ENCODE measurements around the gene LYRM4.
A peak's percentile ranks its signal among the peaks of the same experiment; 100 is the strongest.

Gene LYRM4

GRCh38 chr6:5135788-5136376 lies 124.9 kb downstream of the LYRM4 start:
- Histone ChIP-seq H3K4me3 (ENCODE audit: low read depth, low read length) (no peak overlapping the region), H3K27me3 (ENCODE audit: insufficient read depth, low read length) (no peaks in the 10 kb centered on the region), H3K36me3 (ENCODE audit: insufficient read depth, low read length) (no peaks in the 10 kb centered on the region), H3K27ac (ENCODE audit: low read depth, low read length) (no peak overlapping the region), H3K79me2 (ENCODE audit: control insufficient read depth, insufficient read depth, low read length, unreplicated experiment) (no peaks in the 10 kb centered on the region), H3K4me1 (ENCODE audit: control insufficient read depth, insufficient read depth, low read length, unreplicated experiment) (peaks cover 4% of the 10 kb centered on the region), H2AFZ (ENCODE audit: low read length, unreplicated experiment) (no peak overlapping the region)

- no peak overlapping the region for H3K27ac ChIP-seq (ENCODE audit: low read depth, low read length)
- peaks cover 4% of the 10 kb centered on the region for H3K4me1 ChIP-seq (ENCODE audit: control insufficient read depth, insufficient read depth, low read length, unreplicated experiment)
- no peak overlapping the region for H2AFZ ChIP-seq (ENCODE audit: low read length, unreplicated experiment)
- no peaks in the 10 kb centered on the region for H3K79me2 ChIP-seq (ENCODE audit: control insufficient read depth, insufficient read depth, low read length, unreplicated experiment)
- H3K27me3 ChIP-seq (ENCODE audit: insufficient read depth, low read length) = no peaks in the 10 kb centered on the region
- no peak overlapping the region for H3K4me3 ChIP-seq (ENCODE audit: low read depth, low read length)
- H3K36me3 ChIP-seq (ENCODE audit: insufficient read depth, low read length) = no peaks in the 10 kb centered on the region
Observed at GRCh38 chr6:5133943-5134342, 126.8 kb downstream of the LYRM4 start.

- Histone ChIP-seq H3K27ac (ENCODE audit: low read depth, low read length) (peak overlapping the region; percentile 61; the same call in 1 of the 2 replicates), H3K79me2 (ENCODE audit: control insufficient read depth, insufficient read depth, low read length, unreplicated experiment) (no peaks in the 10 kb centered on the region), H3K36me3 (ENCODE audit: insufficient read depth, low read length) (no peaks in the 10 kb centered on the region), H3K4me1 (ENCODE audit: control insufficient read depth, insufficient read depth, low read length, unreplicated experiment) (peaks cover 4% of the 10 kb centered on the region), H3K27me3 (ENCODE audit: insufficient read depth, low read length) (no peaks in the 10 kb centered on the region), H2AFZ (ENCODE audit: low read length, unreplicated experiment) (no peak overlapping the region), H3K4me3 (ENCODE audit: low read depth, low read length) (peak overlapping the region; percentile 44; the same call in 1 of the 2 replicates)
Observed at GRCh38 chr6:5132731-5133130, 128.0 kb downstream of the LYRM4 start.

GRCh38 chr6:5130135-5130866 lies 130.4 kb downstream of the LYRM4 start:
- no peak overlapping the region for H3K27ac ChIP-seq (ENCODE audit: low read depth, low read length)
- H3K79me2 ChIP-seq (ENCODE audit: control insufficient read depth, insufficient read depth, low read length, unreplicated experiment) = no peaks in the 10 kb centered on the region
- peaks cover 19% of the 10 kb centered on the region for H3K4me1 ChIP-seq (ENCODE audit: control insufficient read depth, insufficient read depth, low read length, unreplicated experiment)
- no peaks in the 10 kb centered on the region for H3K36me3 ChIP-seq (ENCODE audit: insufficient read depth, low read length)
- H3K27me3 ChIP-seq (ENCODE audit: insufficient read depth, low read length) = no peaks in the 10 kb centered on the region
- H2AFZ ChIP-seq (ENCODE audit: low read length, unreplicated experiment) = no peak overlapping the region
- H3K4me3 ChIP-seq (ENCODE audit: low read depth, low read length) = no peak overlapping the region

- Histone ChIP-seq H3K4me1 (ENCODE audit: control insufficient read depth, insufficient read depth, low read length, unreplicated experiment) (peaks cover 30% of the 10 kb centered on the region), H3K36me3 (ENCODE audit: insufficient read depth, low read length) (no peaks in the 10 kb centered on the region), H3K4me3 (ENCODE audit: low read depth, low read length) (no peak overlapping the region), H2AFZ (ENCODE audit: low read length, unreplicated experiment) (no peak overlapping the region), H3K27me3 (ENCODE audit: insufficient read depth, low read length) (no peaks in the 10 kb centered on the region), H3K27ac (ENCODE audit: low read depth, low read length) (no peak overlapping the region), H3K79me2 (ENCODE audit: control insufficient read depth, insufficient read depth, low read length, unreplicated experiment) (no peaks in the 10 kb centered on the region)
Observed at GRCh38 chr6:5128351-5128750, 132.4 kb downstream of the LYRM4 start.

- no peaks in the 10 kb centered on the region for H3K79me2 ChIP-seq (ENCODE audit: control insufficient read depth, insufficient read depth, low read length, unreplicated experiment)
- H3K27me3 ChIP-seq (ENCODE audit: insufficient read depth, low read length) = no peaks in the 10 kb centered on the region
- peaks cover 26% of the 10 kb centered on the region for H3K4me1 ChIP-seq (ENCODE audit: control insufficient read depth, insufficient read depth, low read length, unreplicated experiment)
- no peak overlapping the region for H2AFZ ChIP-seq (ENCODE audit: low read length, unreplicated experiment)
- no peak overlapping the region for H3K27ac ChIP-seq (ENCODE audit: low read depth, low read length)
- no peak overlapping the region for H3K4me3 ChIP-seq (ENCODE audit: low read depth, low read length)
- H3K36me3 ChIP-seq (ENCODE audit: insufficient read depth, low read length) = no peaks in the 10 kb centered on the region
Observed at GRCh38 chr6:5127106-5127687, 133.6 kb downstream of the LYRM4 start.

- H3K79me2 ChIP-seq (ENCODE audit: control insufficient read depth, insufficient read depth, low read length, unreplicated experiment) = no peaks in the 10 kb centered on the region
- H2AFZ ChIP-seq (ENCODE audit: low read length, unreplicated experiment) = no peak overlapping the region
- H3K4me3 ChIP-seq (ENCODE audit: low read depth, low read length) = peak overlapping the region; percentile 3; the same call in 1 of the 2 replicates
- no peaks in the 10 kb centered on the region for H3K27me3 ChIP-seq (ENCODE audit: insufficient read depth, low read length)
- H3K4me1 ChIP-seq (ENCODE audit: control insufficient read depth, insufficient read depth, low read length, unreplicated experiment) = peaks cover 26% of the 10 kb centered on the region
- H3K27ac ChIP-seq (ENCODE audit: low read depth, low read length) = peak overlapping the region; percentile 64
- no peaks in the 10 kb centered on the region for H3K36me3 ChIP-seq (ENCODE audit: insufficient read depth, low read length)
Observed at GRCh38 chr6:5126214-5126613, 134.5 kb downstream of the LYRM4 start.

GRCh38 chr6:5125152-5126006 lies 135.4 kb downstream of the LYRM4 start:
- H3K4me3 ChIP-seq (ENCODE audit: low read depth, low read length) = peak overlapping the region; percentile 18; the same call in 1 of the 2 replicates
- H3K27ac ChIP-seq (ENCODE audit: low read depth, low read length) = peak overlapping the region; percentile 64
- H3K4me1 ChIP-seq (ENCODE audit: control insufficient read depth, insufficient read depth, low read length, unreplicated experiment) = peaks cover 26% of the 10 kb centered on the region
- H2AFZ ChIP-seq (ENCODE audit: low read length, unreplicated experiment) = no peak overlapping the region
- no peaks in the 10 kb centered on the region for H3K36me3 ChIP-seq (ENCODE audit: insufficient read depth, low read length)
- H3K79me2 ChIP-seq (ENCODE audit: control insufficient read depth, insufficient read depth, low read length, unreplicated experiment) = no peaks in the 10 kb centered on the region
- H3K27me3 ChIP-seq (ENCODE audit: insufficient read depth, low read length) = no peaks in the 10 kb centered on the region

GRCh38 chr6:5124526-5124925 lies 136.2 kb downstream of the LYRM4 start:
- no peaks in the 10 kb centered on the region for H3K79me2 ChIP-seq (ENCODE audit: control insufficient read depth, insufficient read depth, low read length, unreplicated experiment)
- H3K27ac ChIP-seq (ENCODE audit: low read depth, low read length) = peak overlapping the region; percentile 40; the same call in 1 of the 2 replicates

GRCh38 chr6:5123296-5124143 lies 137.2 kb downstream of the LYRM4 start:
- Histone ChIP-seq H3K27me3 (ENCODE audit: insufficient read depth, low read length) (no peaks in the 10 kb centered on the region), H3K36me3 (ENCODE audit: insufficient read depth, low read length) (no peaks in the 10 kb centered on the region), H2AFZ (ENCODE audit: low read length, unreplicated experiment) (no peak overlapping the region), H3K4me1 (ENCODE audit: control insufficient read depth, insufficient read depth, low read length, unreplicated experiment) (peaks cover 26% of the 10 kb centered on the region), H3K4me3 (ENCODE audit: low read depth, low read length) (no peak overlapping the region), H3K27ac (ENCODE audit: low read depth, low read length) (no peak overlapping the region), H3K79me2 (ENCODE audit: control insufficient read depth, insufficient read depth, low read length, unreplicated experiment) (no peaks in the 10 kb centered on the region)

More at GRCh38 chr6:5124526-5124925, 136.2 kb downstream of the LYRM4 start:
- no peaks in the 10 kb centered on the region for H3K27me3 ChIP-seq (ENCODE audit: insufficient read depth, low read length)
- H2AFZ ChIP-seq (ENCODE audit: low read length, unreplicated experiment) = no peak overlapping the region
- H3K4me1 ChIP-seq (ENCODE audit: control insufficient read depth, insufficient read depth, low read length, unreplicated experiment) = peaks cover 26% of the 10 kb centered on the region
- no peaks in the 10 kb centered on the region for H3K36me3 ChIP-seq (ENCODE audit: insufficient read depth, low read length)
- no peak overlapping the region for H3K4me3 ChIP-seq (ENCODE audit: low read depth, low read length)
